ENCODE measurements around the gene NPTX2. TPM values are rescaled to one million over a fixed set of nuclear protein-coding genes. Genes with fewer than 3 reads are reported as not detected.

Gene NPTX2
- total RNA-seq, 1 donor from 2014 or later = under 0.01 TPM

DNA sequence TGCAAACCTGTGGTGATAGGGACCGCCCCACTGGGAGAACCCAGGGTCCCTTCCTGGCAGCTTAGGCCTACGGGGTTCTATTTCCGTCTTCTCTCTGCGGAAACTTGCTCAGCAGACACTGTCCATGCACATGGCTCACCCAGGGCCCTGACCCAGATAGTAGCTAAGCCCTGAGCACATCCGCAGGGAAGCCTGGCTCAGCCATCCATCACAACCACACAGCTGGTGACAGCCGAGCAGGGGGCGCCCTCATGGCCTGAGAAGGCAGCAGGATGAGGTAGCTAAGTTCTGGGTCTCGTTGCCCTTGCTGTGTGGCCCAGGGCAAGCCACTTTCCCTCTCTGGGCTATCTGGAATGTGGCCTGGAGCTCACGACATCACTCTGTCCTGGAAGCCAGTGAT is 23.3 kb downstream of the NPTX2 start:
- H3K36me3 ChIP-seq (ENCODE audit: control insufficient read depth, insufficient read depth, low read length) = no peaks in the 10 kb centered on the region
- FAIRE-seq = no peak
- no peak for DNase-seq (ENCODE audit: low read depth)
- H3K4me3 ChIP-seq (ENCODE audit: low read depth, low read length) = no peak overlapping the region
- H3K27me3 ChIP-seq (ENCODE audit: control insufficient read depth, insufficient read depth, low read length) = no peaks in the 10 kb centered on the region
- no peak for TF ChIP-seq CTCF (IDR thresholded peaks at IDR 0.05; ENCODE audit: insufficient read depth, low read length, severe bottlenecking)

DNA sequence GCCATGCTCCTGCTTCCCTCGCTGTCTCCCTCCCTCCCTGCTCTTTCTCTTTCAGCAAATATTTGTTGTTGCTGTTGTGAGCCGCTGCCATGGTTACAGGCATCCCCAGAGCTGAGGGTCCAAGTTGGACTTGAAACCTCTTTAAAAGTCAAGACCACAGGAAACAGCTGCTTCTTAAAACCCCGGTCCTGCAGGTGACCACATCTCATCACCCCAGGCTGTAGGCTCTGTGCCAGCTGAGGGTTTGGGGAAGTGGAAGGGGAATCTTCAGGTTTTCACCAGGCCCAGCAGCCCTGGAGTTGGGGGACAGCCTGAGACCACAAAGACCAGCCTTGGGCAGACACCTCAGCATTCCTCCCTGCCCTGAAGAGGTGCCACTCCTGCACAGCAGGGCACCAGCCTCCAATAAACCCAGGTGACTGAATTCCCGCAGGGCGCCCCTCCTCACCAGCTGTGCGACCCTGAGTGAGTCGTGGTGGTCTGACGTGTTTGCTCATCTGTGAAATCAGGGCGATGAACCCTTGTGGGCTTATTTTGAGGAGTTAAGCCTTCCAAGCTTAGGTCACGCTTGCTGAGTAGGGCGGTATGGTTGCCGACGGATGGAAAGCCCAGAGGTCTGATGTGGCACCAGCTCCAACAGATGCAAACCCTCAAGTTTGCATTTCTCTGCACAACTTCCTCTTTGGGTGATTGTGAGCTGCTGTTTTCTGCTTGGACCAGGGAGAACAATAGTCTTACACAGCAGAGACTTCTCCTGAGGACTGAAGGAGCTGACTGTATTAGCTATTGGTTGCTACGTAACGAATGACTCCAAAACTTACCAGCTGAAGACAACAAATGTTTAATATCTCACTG is 24.8 kb downstream of the NPTX2 start:
- Histone ChIP-seq H3K4me3 (ENCODE audit: low read depth, low read length) (no peak overlapping the region), H3K36me3 (ENCODE audit: control insufficient read depth, insufficient read depth, low read length) (no peaks in the 10 kb centered on the region), H3K27me3 (ENCODE audit: control insufficient read depth, insufficient read depth, low read length) (no peaks in the 10 kb centered on the region)
- no peak for DNase-seq (ENCODE audit: low read depth)
- no peak for TF ChIP-seq CTCF (IDR thresholded peaks at IDR 0.05; ENCODE audit: insufficient read depth, low read length, severe bottlenecking)
- no peak for FAIRE-seq

DNA sequence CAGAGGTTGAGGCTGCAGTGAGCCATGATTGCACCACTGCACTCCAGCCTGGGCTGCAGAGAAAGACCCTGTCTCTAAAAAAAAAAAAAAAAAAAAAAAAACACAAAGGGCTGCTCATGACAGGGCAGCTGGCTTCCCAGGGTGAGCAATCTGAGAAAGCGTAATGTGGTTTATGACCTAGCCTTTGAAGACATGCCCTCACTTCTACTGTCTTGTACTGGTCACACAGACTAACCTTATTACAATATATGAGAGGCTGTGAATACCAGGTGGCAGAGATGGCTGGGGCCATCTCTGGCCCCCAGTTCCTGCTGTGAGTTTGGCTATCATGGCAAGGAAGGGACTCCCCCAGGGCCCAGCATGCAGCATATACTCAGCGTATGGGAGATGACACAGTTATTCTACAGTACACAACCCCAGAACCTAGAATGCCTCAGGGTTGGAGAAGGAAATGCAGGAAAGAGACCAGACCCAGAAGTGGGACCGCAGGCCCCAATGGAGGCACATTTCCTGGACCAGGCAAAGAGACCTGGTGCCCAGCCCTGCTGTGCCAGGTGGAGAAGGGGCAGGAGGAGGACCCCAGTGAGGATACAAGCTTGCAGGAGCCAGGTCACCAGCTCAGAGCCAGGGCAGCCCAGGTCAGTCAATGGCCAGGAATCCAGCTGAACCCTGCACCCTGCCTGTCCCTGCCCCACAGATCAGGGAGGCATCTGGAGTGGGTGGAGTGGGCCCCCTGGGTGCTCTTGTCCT is 26.3 kb downstream of the NPTX2 start:
- FAIRE-seq (no peak), DNase-seq (ENCODE audit: low read depth) (no peak)
- no peak overlapping the region for H3K4me3 ChIP-seq (ENCODE audit: low read depth, low read length)
- H3K36me3 ChIP-seq (ENCODE audit: control insufficient read depth, insufficient read depth, low read length) = no peaks in the 10 kb centered on the region
- no peaks in the 10 kb centered on the region for H3K27me3 ChIP-seq (ENCODE audit: control insufficient read depth, insufficient read depth, low read length)
- no peak for TF ChIP-seq CTCF (IDR thresholded peaks at IDR 0.05; ENCODE audit: insufficient read depth, low read length, severe bottlenecking)

GRCh38 chr7:98646465-98646864 is 29.4 kb downstream of the NPTX2 start:
- H3K27me3 ChIP-seq (ENCODE audit: control insufficient read depth, insufficient read depth, low read length) = no peaks in the 10 kb centered on the region
- TF ChIP-seq CTCF (IDR thresholded peaks at IDR 0.05; ENCODE audit: insufficient read depth, low read length, severe bottlenecking) = no peak
- H3K36me3 ChIP-seq (ENCODE audit: control insufficient read depth, insufficient read depth, low read length) = no peaks in the 10 kb centered on the region
- H3K4me3 ChIP-seq (ENCODE audit: low read depth, low read length) = no peak overlapping the region
- no peak for FAIRE-seq
- DNase-seq (ENCODE audit: low read depth) = no peak

DNA sequence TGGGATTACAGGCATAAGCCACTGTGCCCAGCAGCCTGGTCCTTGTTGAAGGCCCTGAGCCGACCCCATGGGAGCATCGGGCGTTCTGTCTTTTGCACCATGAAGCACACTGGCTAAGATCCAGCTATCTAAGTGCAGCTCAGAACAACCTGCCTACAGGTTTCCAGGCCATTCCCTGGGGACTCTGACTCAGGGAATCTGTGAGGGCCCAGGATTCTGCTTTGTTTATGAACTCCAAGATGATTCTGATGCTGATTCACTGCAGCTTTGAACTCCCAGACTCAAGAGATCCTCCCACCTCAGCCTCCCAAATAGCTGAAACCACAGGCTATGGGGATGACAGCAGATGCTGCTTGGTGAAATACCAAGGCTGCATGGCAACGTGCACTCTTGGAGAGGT is 30.2 kb downstream of the NPTX2 start:
- DNase-seq (ENCODE audit: low read depth) (no peak), FAIRE-seq (no peak)
- Histone ChIP-seq H3K36me3 (ENCODE audit: control insufficient read depth, insufficient read depth, low read length) (no peaks in the 10 kb centered on the region), H3K27me3 (ENCODE audit: control insufficient read depth, insufficient read depth, low read length) (no peaks in the 10 kb centered on the region), H3K4me3 (ENCODE audit: low read depth, low read length) (no peak overlapping the region)
- no peak for TF ChIP-seq CTCF (IDR thresholded peaks at IDR 0.05; ENCODE audit: insufficient read depth, low read length, severe bottlenecking)

Data from bronchial epithelial cell (primary cell).